ENCODE measurements around the gene SLMAP. TPM values are rescaled to one million over a fixed set of nuclear protein-coding genes. Genes with fewer than 3 reads are reported as not detected.

The SLMAP gene
- total and polyA plus RNA-seq, 2 of the 13 experiments (the other 11 are each of a cell fraction or from before 2014, with no cell fraction given) = 24.0 to 48.3 TPM

DNA sequence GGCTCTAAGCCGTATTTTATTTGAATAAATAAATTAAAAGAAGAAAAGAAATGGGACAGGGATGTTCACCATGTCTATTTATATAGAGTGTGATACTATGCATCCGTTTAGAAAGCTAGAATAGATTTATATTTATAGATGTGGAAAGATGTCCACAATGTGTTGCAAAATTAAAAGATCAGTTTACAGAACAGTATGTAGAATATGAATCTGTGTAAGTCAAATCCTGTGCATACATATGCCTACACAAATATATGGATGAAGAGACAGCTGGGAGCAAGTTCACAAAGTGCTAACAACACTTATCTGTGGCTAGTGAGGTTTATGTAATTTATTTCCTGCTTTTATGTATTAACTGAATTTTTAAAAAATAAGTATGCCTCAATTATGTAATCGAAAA, 25.4 kb upstream of the SLMAP start:
- no peak for ATAC-seq
- Histone ChIP-seq H3K4me3 (replicated peaks in 1 of 3; ENCODE audit: insufficient read depth in 1 of 3, low read depth in 2 of 3, low read length in 3 of 3) (no peak overlapping the region), H3K36me3 (replicated peaks in 1 of 2; ENCODE audit: control insufficient read depth in 1 of 2, insufficient read depth in 2 of 2, low read length in 2 of 2) (no peaks in the 10 kb centered on the region), H3K9me3 (ENCODE audit: low read length) (no peaks in the 10 kb centered on the region), H3K4me1 (ENCODE audit: insufficient read depth, low read length) (peaks cover 14% of the 10 kb centered on the region; the same call in 1 of the 2 replicates), H3K9ac (ENCODE audit: insufficient read depth, low read depth, low read length) (no peak overlapping the region), H3K27me3 (ENCODE audit: control insufficient read depth in 1 of 2, insufficient read depth in 2 of 2, low read length in 2 of 2) (no peaks in the 10 kb centered on the region), H3K4me2 (ENCODE audit: low read depth, low read length) (no peak overlapping the region), H3K27ac (ENCODE audit: extremely low read length, insufficient read depth, low read length) (no peak overlapping the region), H4K20me1 (ENCODE audit: insufficient read depth, low read length) (no peaks in the 10 kb centered on the region), H3K79me2 (ENCODE audit: insufficient read depth, low read length) (no peaks in the 10 kb centered on the region), H2AFZ (ENCODE audit: low read length) (no peak overlapping the region)
- in situ Hi-C loops (cut with HindIII; ENCODE audit: extremely low pct_ligation_motif_present, low pct_unique_long_range_greater_than_20kb) = no loop called here
- intact Hi-C loops (cut with micrococcal nuclease; ENCODE audit: unreplicated experiment) = no loop called here
- BruUV-seq (replicated peaks) = no TSS peak
- CTCF ChIA-PET (ENCODE audit: low intra/inter-chr PET ratio, low total read pairs) = no interaction called here
- TF ChIP-seq ZNF670 (CRISPR knock-in tag; IDR thresholded peaks at IDR 0.05; ENCODE audit: borderline replicate concordance) = no peak
- TF ChIP-seq ATF1 (CRISPR knock-in tag; IDR thresholded peaks at IDR 0.05) = no peak
- no peak for TF ChIP-seq ZNF766 (CRISPR knock-in tag; IDR thresholded peaks at IDR 0.05; ENCODE audit: borderline replicate concordance)
- no peak for TF ChIP-seq ZNF253 (CRISPR knock-in tag; IDR thresholded peaks at IDR 0.05; ENCODE audit: borderline replicate concordance)
- no peak for TF ChIP-seq MEIS2 (CRISPR knock-in tag; IDR thresholded peaks at IDR 0.05)
- no peak for TF ChIP-seq ZNF143 (CRISPR knock-in tag; IDR thresholded peaks at IDR 0.05)
- no peak for TF ChIP-seq ZC3H13 (CRISPR knock-in tag; IDR thresholded peaks at IDR 0.05)
- no peak for TF ChIP-seq ZNF350 (CRISPR knock-in tag; IDR thresholded peaks at IDR 0.05; ENCODE audit: borderline replicate concordance, low read depth)
- TF ChIP-seq HMGA1 (CRISPR knock-in tag; conservative IDR thresholded peaks at IDR 0.05) = no peak
- no peak for TF ChIP-seq TAF1 (CRISPR knock-in tag; IDR thresholded peaks at IDR 0.05)
- no peak for TF ChIP-seq PTBP1 (IDR thresholded peaks at IDR 0.05; ENCODE audit: low read depth, low read length, poor library complexity, severe bottlenecking)
- no peak for TF ChIP-seq ZNF790 (CRISPR knock-in tag; IDR thresholded peaks at IDR 0.05; ENCODE audit: borderline replicate concordance)
- POLR2A ChIA-PET = no interaction called here
- DNase-seq (ENCODE audit: low spot score) = no peak
- 40% methylated on average over 3 of the region's 3 CpGs for WGBS (ENCODE audit: low lambda C conversion rate)
- no peak for FAIRE-seq
